ENCODE measurements around the gene HS6ST3.

DNA sequence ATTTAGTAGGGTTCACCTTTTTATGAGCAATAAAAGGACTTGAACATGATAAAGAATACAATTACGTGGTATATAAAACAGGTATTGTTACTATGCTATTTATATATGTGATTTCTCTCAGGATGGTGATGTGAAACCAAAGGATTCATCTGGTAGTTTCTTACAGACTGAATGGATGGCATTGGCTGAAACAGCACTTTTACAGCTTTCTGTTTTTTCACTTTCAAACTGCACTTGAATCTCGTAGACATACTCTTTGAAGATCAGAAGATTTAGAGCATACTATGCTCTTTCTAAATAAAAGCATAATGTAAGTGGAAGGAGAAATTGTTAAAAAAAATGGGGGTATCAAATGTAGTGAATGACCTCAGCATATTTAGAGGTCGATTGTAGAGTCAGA, 354.8 kb downstream of the HS6ST3 start:
- TF ChIP-seq EZH2phosphoT487 (IDR thresholded peaks at IDR 0.05; ENCODE audit: insufficient read depth, low read depth) (no peak), EZH2 (IDR thresholded peaks at IDR 0.05; ENCODE audit: insufficient read depth, poor library complexity, severe bottlenecking) (no peak)

All from GM23248 (cell line).